ENCODE results near the gene E2F2.

The E2F2 gene, protein sequence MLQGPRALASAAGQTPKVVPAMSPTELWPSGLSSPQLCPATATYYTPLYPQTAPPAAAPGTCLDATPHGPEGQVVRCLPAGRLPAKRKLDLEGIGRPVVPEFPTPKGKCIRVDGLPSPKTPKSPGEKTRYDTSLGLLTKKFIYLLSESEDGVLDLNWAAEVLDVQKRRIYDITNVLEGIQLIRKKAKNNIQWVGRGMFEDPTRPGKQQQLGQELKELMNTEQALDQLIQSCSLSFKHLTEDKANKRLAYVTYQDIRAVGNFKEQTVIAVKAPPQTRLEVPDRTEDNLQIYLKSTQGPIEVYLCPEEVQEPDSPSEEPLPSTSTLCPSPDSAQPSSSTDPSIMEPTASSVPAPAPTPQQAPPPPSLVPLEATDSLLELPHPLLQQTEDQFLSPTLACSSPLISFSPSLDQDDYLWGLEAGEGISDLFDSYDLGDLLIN

DNA sequence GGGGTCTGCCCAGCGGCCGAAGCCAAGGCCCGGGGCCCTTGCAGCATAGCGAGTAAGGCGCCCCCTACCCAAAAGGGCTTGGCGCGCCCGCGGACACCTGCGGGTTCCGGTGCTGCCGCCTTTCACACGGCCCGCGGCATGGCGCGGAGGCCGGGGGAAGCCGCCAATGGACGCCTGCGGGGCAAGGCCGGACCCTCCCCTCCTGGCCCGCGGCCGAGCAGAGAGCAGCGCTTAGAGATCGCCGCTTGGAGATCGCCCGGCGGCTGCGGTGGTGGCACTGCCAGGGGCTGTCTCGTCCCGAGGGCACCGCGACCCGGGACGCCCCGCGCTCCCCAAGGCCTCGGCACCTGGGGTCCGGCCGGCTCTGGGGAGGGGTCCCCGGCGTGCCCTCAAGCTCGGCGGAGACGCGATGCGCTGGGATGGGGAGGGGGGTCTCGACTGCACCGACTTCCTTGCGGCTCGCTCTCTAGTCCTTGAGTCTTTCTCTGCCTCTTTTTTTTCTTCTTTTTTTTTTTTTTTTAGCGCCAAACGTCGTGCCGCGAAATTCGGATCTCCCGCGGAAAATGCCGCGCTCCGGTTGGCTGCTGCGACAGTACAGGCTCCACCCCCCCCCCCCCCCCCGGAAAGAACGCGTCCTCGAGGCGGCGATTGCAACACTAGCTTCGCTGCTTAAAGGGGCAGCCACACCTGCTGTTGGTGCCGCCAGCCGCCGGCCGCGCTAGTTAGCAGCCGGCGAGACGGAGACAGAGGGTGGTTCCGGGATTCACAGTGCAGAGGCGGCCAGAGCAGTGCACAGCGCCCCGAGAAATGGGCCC, at the start of gene E2F2:
E2F2 (minus strand) TSS at position 487 of the 815 bp plus-strand sequence; CDS start at position 47, 440 bp downstream.
- in situ Hi-C loops (cut with MboI; ENCODE audit: low pct_unique_long_range_greater_than_20kb, low sequenced_read_pairs, unreplicated experiment), result loop anchor here (5.0 kb wide), 1 partner anchor 39 kb away; no protein-coding TSS in a partner anchor

DNA sequence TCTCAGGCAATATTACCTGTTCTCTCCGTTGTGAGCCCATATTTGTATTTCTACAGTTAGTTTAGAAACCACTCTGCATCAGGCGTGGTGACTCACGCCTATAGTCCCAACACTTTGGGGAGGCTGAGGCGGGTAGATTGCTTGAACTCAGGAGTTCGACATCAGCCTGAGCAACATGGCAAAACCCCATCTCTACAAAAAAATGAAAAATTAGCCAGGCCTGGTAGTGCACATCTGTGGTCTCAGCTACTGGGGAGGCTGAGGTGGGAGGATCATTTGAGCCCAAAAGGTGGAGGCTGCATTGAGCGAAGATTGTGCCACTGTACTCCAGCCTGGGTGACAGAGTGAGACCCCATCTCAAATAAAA, 47.9 kb upstream of the E2F2 start:
- DNase-seq (ENCODE audit: low spot score), result no peak
- TF ChIP-seq, protein P1, sequence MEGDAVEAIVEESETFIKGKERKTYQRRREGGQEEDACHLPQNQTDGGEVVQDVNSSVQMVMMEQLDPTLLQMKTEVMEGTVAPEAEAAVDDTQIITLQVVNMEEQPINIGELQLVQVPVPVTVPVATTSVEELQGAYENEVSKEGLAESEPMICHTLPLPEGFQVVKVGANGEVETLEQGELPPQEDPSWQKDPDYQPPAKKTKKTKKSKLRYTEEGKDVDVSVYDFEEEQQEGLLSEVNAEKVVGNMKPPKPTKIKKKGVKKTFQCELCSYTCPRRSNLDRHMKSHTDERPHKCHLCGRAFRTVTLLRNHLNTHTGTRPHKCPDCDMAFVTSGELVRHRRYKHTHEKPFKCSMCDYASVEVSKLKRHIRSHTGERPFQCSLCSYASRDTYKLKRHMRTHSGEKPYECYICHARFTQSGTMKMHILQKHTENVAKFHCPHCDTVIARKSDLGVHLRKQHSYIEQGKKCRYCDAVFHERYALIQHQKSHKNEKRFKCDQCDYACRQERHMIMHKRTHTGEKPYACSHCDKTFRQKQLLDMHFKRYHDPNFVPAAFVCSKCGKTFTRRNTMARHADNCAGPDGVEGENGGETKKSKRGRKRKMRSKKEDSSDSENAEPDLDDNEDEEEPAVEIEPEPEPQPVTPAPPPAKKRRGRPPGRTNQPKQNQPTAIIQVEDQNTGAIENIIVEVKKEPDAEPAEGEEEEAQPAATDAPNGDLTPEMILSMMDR (IDR thresholded peaks at IDR 0.05; ENCODE audit: extremely low read depth, insufficient read depth, missing control alignments), result no peak
- in situ Hi-C loops (cut with MboI; ENCODE audit: low pct_unique_long_range_greater_than_20kb, low sequenced_read_pairs, unreplicated experiment), result no loop called here

More for the DNA sequence above, at the start of gene E2F2:
- DNase-seq (ENCODE audit: low spot score), result peak; percentile 95
- TF ChIP-seq, protein P1 (IDR thresholded peaks at IDR 0.05; ENCODE audit: extremely low read depth, insufficient read depth, missing control alignments), result peak; percentile 28

DNA sequence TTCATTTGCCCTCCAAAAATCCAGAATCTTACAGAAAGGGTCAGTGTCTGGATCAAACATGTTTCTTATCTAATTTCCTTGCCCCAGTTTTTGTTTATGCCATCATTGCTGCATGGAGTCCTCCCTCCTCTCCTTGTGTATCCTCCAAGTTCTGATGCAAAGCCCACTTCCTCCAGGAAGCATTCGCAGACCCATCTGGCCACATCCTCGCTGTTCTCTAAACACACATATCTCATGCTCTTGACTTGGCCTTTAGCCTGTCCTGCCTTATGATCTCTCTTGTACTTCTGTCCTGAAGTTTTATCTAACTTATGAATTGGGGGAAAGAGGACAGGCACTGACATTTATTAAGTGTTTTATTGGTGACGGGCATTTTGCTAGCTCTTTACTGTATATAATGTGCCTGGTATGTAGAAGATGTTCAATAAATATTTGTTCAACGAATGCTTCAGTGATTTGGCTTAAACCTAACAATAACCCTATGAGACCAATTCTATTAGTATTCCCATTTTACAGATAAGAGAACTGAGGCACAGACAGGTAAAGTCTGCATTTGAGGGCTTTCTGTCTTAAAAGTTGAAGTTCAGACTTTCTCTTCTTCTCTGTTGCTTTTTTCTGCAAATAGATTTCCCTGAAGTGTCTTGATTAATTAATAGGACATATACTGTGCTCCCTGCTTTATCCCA, 47.4 kb upstream of the E2F2 start:
- no peak for DNase-seq (ENCODE audit: low spot score)
- TF ChIP-seq, protein P1 (IDR thresholded peaks at IDR 0.05; ENCODE audit: extremely low read depth, insufficient read depth, missing control alignments), result no peak
- in situ Hi-C loops (cut with MboI; ENCODE audit: low pct_unique_long_range_greater_than_20kb, low sequenced_read_pairs, unreplicated experiment), result no loop called here

DNA sequence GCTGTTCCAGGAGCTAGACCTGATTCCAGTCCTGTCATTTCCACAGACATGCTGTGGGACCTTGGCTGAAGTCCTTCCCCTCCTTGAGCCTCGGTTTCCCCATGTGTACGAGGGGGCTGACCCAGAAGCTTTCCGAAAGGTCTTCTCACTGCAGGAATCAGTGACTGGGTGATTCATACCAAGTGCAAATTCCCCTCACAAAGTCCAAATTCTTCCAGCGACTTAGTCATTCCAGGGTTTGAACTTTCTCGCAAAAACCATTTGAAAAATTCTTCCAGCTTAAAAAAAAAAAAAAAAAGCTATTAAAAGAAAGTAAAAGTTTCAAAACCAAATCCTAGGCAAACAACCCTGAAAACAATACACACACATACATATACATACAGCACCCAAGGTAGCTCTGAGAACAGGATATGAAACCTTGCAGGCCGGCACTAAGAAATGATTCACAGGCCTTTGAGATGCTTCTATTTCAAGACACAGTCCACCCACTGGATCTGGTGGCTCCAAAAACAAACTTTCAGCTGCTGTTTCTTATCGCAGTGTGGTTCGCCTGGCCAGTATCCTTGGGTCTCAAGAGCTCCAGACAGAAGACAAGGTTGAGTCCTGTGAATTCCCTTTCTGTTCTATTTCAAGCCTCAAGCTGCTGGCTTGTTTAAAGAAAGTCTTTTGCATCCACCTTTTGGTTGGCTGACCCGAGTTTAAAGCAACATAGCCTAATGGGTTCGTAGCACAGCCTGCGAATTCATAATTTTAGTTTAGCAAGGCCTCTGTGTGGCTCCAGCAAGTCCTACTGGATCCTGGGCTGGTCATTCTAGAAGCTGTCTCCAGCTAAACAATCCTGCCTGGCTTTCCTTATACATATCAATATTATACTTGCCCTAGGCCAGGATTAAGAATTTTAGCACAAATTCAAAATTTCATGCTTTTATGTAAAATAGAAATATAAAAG, 46.3 kb upstream of the E2F2 start:
- peak; percentile 75 for DNase-seq (ENCODE audit: low spot score)
- in situ Hi-C loops (cut with MboI; ENCODE audit: low pct_unique_long_range_greater_than_20kb, low sequenced_read_pairs, unreplicated experiment), result no loop called here
- TF ChIP-seq, protein P1 (IDR thresholded peaks at IDR 0.05; ENCODE audit: extremely low read depth, insufficient read depth, missing control alignments), result no peak

DNA sequence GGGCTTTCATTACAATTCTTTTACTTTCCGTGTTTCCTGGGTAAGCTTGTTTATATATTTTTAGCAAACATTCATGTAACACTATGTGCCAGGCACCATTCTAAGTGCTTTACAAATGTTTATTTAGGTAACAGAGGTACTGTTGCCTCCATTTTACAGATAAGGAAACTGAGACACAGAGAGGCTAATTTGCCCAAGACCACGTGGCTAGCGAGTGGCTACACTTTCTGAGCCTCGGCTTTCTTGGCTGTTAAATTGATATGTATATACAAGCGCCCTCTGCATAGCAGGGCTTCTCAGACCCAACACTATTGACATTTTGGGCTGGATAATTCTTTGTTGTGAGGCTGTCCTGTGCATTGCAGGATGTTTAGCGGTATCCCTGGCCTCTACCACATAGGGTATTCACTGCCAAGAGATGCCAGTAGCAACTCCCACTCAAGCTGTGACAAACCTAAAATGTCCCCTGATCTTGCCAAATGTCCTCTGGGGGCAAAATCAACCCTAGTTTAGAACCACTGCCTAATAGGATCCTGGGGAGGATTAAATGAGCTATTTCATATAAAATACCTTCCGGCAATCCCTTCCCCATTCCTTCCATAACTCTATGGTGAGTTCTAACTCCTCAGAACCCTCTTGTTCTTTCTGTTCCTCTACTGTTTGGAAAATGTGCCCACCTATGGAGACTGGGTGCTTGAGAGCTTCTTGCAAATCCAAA, 45.5 kb upstream of the E2F2 start:
- DNase-seq (ENCODE audit: low spot score), result no peak
- TF ChIP-seq, protein P1 (IDR thresholded peaks at IDR 0.05; ENCODE audit: extremely low read depth, insufficient read depth, missing control alignments), result no peak
- in situ Hi-C loops (cut with MboI; ENCODE audit: low pct_unique_long_range_greater_than_20kb, low sequenced_read_pairs, unreplicated experiment), result no loop called here

Measured in GM13977 (cell line).